ENCODE results near the gene RPIA. TPM values are rescaled to one million over a fixed set of nuclear protein-coding genes. Genes with fewer than 3 reads are reported as not detected.

RPIA gene
- total RNA-seq, 2 experiments from 2014 or later = 36.9 to 37.5 TPM

DNA sequence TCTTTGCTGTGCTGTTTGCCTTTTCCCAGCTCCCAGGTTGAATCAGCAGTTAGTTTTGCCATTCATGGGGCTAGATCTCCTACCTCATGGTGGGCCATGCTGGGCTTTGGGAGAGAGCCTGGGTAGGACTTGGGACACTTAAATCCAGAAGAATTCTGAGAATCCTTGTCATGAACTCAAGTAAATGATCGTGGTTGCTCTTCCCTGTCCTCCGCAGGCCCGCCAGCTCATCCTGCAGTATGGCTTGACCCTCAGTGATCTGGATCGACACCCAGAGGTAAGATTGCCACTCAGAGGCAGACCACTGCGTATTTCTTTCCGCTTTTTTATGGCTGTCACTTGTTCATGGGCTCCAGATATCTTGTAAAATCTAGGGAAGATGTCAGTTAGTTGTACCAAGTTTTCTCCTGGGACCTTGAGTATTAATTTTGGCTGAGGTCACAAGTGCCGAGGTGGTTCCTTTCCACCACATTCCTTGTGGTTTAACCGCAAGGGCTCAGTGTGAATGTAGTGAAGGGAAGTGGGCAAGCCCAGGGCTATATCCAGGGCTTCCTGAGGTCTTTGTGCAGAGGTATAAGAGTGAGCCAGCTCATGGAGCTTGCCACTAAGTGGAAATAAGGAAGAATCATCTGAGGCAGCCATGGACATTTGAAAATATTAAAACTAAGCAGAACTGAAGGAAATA is 37.7 kb downstream of the RPIA start:
- peaks cover 9% of the 10 kb centered on the region for H3K4me1 Mint-ChIP-seq
- H3K9me3 Mint-ChIP-seq = no peaks in the 10 kb centered on the region
- H3K27ac Mint-ChIP-seq = no peak overlapping the region
- no peaks in the 10 kb centered on the region for H3K27me3 Mint-ChIP-seq
- ATAC-seq (ENCODE audit: low read depth) (no peak), DNase-seq (no peak)
- H3K4me3 Mint-ChIP-seq = no peak overlapping the region
- POLR2A ChIA-PET = no interaction called here
- no peaks in the 10 kb centered on the region for H3K36me3 Mint-ChIP-seq

DNA sequence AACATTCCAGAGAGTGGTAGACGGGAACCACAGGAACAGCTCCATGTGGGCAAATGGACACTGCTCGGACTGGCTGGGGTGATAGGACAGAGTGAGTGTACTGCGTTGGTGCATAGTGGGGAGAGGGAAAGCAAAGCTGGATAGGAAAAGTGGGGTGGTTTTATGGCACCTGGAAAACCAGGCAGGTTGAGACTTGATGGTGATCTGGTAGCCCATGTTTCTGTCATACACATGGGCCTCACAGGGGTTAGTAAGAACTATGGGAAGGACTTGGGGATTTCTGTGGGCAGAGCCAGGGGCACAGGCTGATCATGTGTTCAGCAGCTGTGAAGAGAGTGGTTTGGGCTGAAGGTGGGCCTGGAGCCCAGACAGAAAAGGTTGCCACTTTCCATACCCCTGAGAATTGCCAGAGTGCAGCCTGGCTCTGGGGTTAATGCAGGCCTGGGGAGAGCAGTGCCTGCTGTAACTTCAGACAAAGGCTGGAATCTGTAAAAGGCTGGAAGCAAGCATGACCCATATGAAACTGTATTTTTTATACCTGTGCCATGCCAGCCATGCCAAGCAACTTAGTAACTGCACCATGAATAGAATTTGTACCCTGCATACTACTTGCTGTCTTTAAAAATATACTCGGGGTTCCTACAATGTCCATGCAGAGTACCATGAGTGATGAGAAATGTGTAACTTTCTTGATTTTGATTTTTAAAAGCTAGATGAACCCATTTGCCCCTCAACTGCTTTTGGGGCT is 41.9 kb downstream of the RPIA start:
- Mint-ChIP-seq H3K4me1 (peaks cover 9% of the 10 kb centered on the region), H3K4me3 (no peak overlapping the region), H3K27me3 (no peaks in the 10 kb centered on the region), H3K9me3 (no peaks in the 10 kb centered on the region), H3K27ac (no peak overlapping the region), H3K36me3 (peaks cover 3% of the 10 kb centered on the region)
- DNase-seq (no peak), ATAC-seq (ENCODE audit: low read depth) (no peak)
- POLR2A ChIA-PET = no interaction called here

- no peak overlapping the region for H3K4me3 Mint-ChIP-seq
- ATAC-seq (ENCODE audit: low read depth) (no peak), DNase-seq (no peak)
- H3K27me3 Mint-ChIP-seq = no peaks in the 10 kb centered on the region
- H3K9me3 Mint-ChIP-seq = no peaks in the 10 kb centered on the region
- peaks cover 3% of the 10 kb centered on the region for H3K36me3 Mint-ChIP-seq
- peaks cover 4% of the 10 kb centered on the region for H3K4me1 Mint-ChIP-seq
- POLR2A ChIA-PET = no interaction called here
- H3K27ac Mint-ChIP-seq = no peak overlapping the region
Measured at GRCh38 chr2:88735133-88735532, 43.7 kb downstream of the RPIA start.

GRCh38 chr2:88735853-88736252 is 44.4 kb downstream of the RPIA start:
- POLR2A ChIA-PET = no interaction called here
- no peak overlapping the region for H3K4me3 Mint-ChIP-seq
- DNase-seq (no peak), ATAC-seq (ENCODE audit: low read depth) (no peak)
- H3K27ac Mint-ChIP-seq = no peak overlapping the region
- peaks cover 3% of the 10 kb centered on the region for H3K36me3 Mint-ChIP-seq
- H3K9me3 Mint-ChIP-seq = no peaks in the 10 kb centered on the region
- no peaks in the 10 kb centered on the region for H3K27me3 Mint-ChIP-seq
- peaks cover 4% of the 10 kb centered on the region for H3K4me1 Mint-ChIP-seq

GRCh38 chr2:88736437-88736836 is 45.0 kb downstream of the RPIA start:
- DNase-seq (no peak), ATAC-seq (ENCODE audit: low read depth) (no peak)
- H3K4me1 Mint-ChIP-seq = peaks cover 4% of the 10 kb centered on the region
- POLR2A ChIA-PET = interaction anchor here (0.7 kb wide), 1 partner anchor 14 kb away, joined by 3 read pairs; no protein-coding TSS in a partner anchor
- H3K27ac Mint-ChIP-seq = no peak overlapping the region
- H3K4me3 Mint-ChIP-seq = no peak overlapping the region
- no peaks in the 10 kb centered on the region for H3K9me3 Mint-ChIP-seq
- peaks cover 8% of the 10 kb centered on the region for H3K36me3 Mint-ChIP-seq
- no peaks in the 10 kb centered on the region for H3K27me3 Mint-ChIP-seq

DNA sequence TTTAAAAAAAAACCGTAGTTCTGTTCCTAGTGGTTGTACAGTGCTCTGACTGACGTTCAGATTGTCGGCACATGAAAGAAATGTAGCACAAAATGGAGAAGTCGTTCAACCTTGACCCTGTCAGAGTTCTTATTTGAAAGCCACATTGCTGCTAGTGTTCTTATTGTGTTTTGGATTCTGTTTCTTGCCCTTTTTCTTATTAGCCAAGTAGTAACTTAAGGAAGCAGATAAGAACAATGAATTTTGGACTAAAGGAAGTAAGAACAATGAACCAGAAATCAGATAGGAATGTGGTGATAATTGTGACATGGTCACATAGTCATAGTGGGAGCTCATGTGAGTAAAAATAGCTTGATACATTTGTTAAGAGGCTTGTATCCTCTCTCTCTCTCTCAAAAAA is 45.9 kb downstream of the RPIA start:
- Mint-ChIP-seq H3K27ac (no peak overlapping the region), H3K36me3 (peaks cover 18% of the 10 kb centered on the region), H3K4me3 (no peak overlapping the region), H3K27me3 (no peaks in the 10 kb centered on the region), H3K4me1 (peaks cover 4% of the 10 kb centered on the region), H3K9me3 (no peaks in the 10 kb centered on the region)
- DNase-seq = no peak
- ATAC-seq (ENCODE audit: low read depth) = no peak
- POLR2A ChIA-PET = interaction anchor here (0.6 to 0.7 kb wide), 2 partner anchors 15 kb away, joined by 3 read pairs; no protein-coding TSS in a partner anchor

GRCh38 chr2:88738271-88738670 is 46.8 kb downstream of the RPIA start:
- ATAC-seq (ENCODE audit: low read depth) (no peak), DNase-seq (no peak)
- Mint-ChIP-seq H3K4me1 (no peaks in the 10 kb centered on the region), H3K36me3 (peaks cover 27% of the 10 kb centered on the region), H3K27me3 (no peaks in the 10 kb centered on the region), H3K4me3 (no peak overlapping the region), H3K9me3 (peaks cover 1% of the 10 kb centered on the region), H3K27ac (no peak overlapping the region)
- POLR2A ChIA-PET = no interaction called here

DNA sequence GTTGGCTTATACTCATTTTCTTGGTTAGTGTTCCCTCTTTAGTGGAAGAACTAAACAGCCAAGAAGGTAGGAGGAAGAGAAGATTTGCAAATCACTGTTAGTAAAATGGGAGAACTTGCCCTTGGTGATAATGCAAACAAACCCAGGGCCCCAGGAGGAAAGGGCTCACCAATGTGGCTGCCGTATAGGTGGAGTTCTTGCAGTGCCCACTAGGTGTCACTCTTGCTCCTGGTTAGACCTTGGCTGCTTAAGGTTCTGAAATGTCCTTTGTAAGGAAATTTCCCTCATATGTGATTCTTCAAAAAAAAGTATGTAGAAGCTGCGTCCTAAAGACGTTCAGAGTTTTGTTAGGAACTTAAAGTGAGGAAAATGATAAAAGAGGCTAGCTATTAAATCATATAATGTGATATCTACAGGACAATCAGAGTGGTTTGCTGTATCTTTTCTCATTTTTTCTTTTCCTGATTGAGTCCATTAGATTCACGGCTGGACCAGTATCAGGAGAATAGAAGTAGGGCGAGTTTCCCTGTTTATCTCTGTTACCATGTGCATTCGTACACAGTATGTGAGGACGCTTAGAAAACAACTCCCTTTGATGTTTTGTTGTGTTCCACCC is 48.6 kb downstream of the RPIA start:
- Mint-ChIP-seq H3K36me3 (peaks cover 44% of the 10 kb centered on the region), H3K27ac (no peak overlapping the region), H3K4me3 (no peak overlapping the region), H3K4me1 (peaks cover 3% of the 10 kb centered on the region), H3K27me3 (no peaks in the 10 kb centered on the region), H3K9me3 (peaks cover 13% of the 10 kb centered on the region)
- POLR2A ChIA-PET = no interaction called here
- DNase-seq (peak; percentile 61), ATAC-seq (ENCODE audit: low read depth) (peak; percentile 78)

DNA sequence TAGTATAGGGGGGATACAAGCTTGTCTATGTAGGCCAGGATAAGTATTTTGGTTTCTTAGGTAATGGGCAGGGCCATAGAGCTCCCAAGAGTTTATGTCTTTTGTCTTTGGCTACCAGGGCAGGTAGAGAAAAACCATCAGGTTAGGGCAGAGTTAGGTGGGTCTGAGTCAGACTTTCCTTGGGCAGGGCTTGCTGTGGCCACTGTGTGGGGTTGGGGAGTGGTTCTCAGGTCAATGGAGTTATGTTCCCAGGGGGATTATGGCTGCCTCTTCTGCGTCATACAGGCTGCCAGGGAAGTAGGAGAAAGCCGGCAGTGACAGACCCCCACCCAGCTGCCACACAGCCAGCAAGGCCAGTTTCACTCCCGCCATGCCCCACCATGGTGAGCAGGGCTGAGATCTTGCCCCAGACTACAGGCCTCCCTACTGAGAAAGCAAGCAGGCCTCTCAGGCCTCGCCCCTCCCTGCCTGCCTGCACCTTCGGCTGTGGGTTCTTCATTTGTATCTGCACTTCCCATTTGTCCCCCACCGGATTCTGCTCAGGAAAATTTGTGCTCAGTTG is 55.5 kb downstream of the RPIA start:
- H3K4me3 Mint-ChIP-seq = no peak overlapping the region
- POLR2A ChIA-PET = no interaction called here
- ATAC-seq (ENCODE audit: low read depth) = no peak
- H3K36me3 Mint-ChIP-seq = peaks cover 82% of the 10 kb centered on the region
- DNase-seq = no peak
- H3K27ac Mint-ChIP-seq = no peak overlapping the region
- no peaks in the 10 kb centered on the region for H3K27me3 Mint-ChIP-seq
- peaks cover 18% of the 10 kb centered on the region for H3K9me3 Mint-ChIP-seq
- peaks cover 9% of the 10 kb centered on the region for H3K4me1 Mint-ChIP-seq

- POLR2A ChIA-PET = no interaction called here
- Mint-ChIP-seq H3K27ac (no peak overlapping the region), H3K4me1 (peaks cover 11% of the 10 kb centered on the region), H3K27me3 (no peaks in the 10 kb centered on the region), H3K36me3 (peaks cover 82% of the 10 kb centered on the region), H3K9me3 (peaks cover 18% of the 10 kb centered on the region), H3K4me3 (no peak overlapping the region)
- ATAC-seq (ENCODE audit: low read depth) = no peak
- no peak for DNase-seq
Measured at GRCh38 chr2:88747990-88748389, 56.5 kb downstream of the RPIA start.

DNA sequence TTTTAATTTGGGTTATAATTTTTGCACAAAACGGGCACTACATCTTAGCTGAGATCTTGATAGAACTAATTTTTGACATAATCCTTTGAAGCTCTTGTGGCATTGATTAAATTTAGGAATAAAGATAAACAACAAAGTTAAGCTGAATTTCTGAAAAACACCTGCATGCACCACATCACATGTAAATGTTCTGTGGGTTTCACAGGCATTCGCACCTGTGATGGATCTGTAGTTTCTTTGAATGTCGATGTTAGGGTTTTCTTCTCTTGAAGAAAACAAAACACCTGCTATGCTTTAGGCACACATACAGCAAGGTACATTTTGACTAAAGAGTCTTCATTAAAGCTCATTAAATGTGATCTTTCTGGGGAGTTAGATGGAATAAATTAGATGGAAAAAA is 60.3 kb downstream of the RPIA start:
- no peak overlapping the region for H3K4me3 Mint-ChIP-seq
- ATAC-seq (ENCODE audit: low read depth) = no peak
- H3K4me1 Mint-ChIP-seq = peaks cover 18% of the 10 kb centered on the region

DNA sequence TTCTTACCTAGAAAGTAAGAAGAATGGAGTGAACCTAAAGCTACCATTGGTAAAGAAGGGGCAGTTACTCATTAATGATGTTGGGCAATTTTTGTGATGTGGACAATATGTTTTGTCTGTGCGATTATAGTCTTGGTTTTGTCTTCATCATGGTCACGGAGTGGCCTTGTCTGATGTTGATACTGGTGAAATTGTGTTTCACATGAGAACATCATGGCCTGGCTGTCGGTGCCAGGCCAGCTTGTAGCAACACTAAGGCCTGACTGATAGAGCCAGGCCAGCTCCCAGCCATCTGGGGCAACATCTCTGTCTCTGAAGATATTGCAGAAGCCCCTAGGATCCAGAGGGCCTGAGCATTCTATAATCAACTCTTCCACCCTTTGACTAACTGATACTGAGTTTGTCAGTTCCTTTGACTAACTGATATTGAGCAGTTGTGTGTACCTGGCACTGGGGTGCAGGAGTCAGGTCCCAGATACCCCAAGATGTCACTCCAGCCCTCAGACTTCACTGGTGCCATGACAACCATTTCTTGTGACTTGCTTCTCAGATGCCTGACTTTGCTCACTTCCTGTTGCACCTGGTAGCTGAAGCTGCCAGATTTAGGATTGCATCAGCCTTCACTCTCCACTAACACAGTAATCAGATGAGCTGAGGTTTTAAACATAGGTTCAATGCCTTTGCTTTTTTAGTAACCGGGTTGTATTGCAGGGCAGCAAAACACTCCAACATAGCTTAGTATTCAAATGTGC is 62.5 kb downstream of the RPIA start:
- peak overlapping the region; percentile 39 for H3K4me3 Mint-ChIP-seq
- H3K9me3 Mint-ChIP-seq = peaks cover 2% of the 10 kb centered on the region
- no peaks in the 10 kb centered on the region for H3K27me3 Mint-ChIP-seq
- peak overlapping the region; percentile 95 for H3K27ac Mint-ChIP-seq
- peak; percentile 36 for DNase-seq
- POLR2A ChIA-PET = interaction anchor here (1.0 to 1.4 kb wide), 2 partner anchors 12 to 62 kb away, joined by 3 read pairs; no protein-coding TSS in a partner anchor
- peaks cover 14% of the 10 kb centered on the region for H3K4me1 Mint-ChIP-seq
- peaks cover 66% of the 10 kb centered on the region for H3K36me3 Mint-ChIP-seq
- peak; percentile 92 for ATAC-seq (ENCODE audit: low read depth)

More for the DNA sequence above, 60.3 kb downstream of the RPIA start:
- Mint-ChIP-seq H3K27me3 (no peaks in the 10 kb centered on the region), H3K36me3 (peaks cover 72% of the 10 kb centered on the region), H3K27ac (no peak overlapping the region), H3K9me3 (no peaks in the 10 kb centered on the region)
- POLR2A ChIA-PET = no interaction called here
- DNase-seq = no peak
